GM06990 (cell line): Measurements from ENCODE around the gene PACSIN1.

Source experiments
- DNase-seq: peaks from one replicate; pipeline ENCODE4 v3.0.0-alpha.2; 2011; ENCODE audit not compliant: insufficient read length; ENCODE audit errors: extremely low read depth
- H3K27me3 ChIP-seq: replicated peaks from 2 replicates; pipeline ENCODE4 v1.6.0; 2011; ENCODE audit warnings: low read length; ENCODE audit not compliant: control insufficient read depth, insufficient read depth
- H3K36me3 ChIP-seq: 2 replicates; pipeline ENCODE4 v1.5.1; 2011; ENCODE audit warnings: low read length; ENCODE audit not compliant: control insufficient read depth, insufficient read depth
- H3K4me3 ChIP-seq: replicated peaks from 2 replicates; pipeline ENCODE4 v1.5.1; 2011; ENCODE audit warnings: low read depth, mild to moderate bottlenecking, control low read depth, low read length
- TF ChIP-seq, protein P1 (sequence below): IDR thresholded peaks from 2 replicates; pipeline ENCODE4 v1.5.1; 2011; ENCODE audit warnings: low read length, control low read depth, mild to moderate bottlenecking, inconsistent platforms; ENCODE audit not compliant: insufficient read depth, poor library complexity, severe bottlenecking

PACSIN1 gene

DNA sequence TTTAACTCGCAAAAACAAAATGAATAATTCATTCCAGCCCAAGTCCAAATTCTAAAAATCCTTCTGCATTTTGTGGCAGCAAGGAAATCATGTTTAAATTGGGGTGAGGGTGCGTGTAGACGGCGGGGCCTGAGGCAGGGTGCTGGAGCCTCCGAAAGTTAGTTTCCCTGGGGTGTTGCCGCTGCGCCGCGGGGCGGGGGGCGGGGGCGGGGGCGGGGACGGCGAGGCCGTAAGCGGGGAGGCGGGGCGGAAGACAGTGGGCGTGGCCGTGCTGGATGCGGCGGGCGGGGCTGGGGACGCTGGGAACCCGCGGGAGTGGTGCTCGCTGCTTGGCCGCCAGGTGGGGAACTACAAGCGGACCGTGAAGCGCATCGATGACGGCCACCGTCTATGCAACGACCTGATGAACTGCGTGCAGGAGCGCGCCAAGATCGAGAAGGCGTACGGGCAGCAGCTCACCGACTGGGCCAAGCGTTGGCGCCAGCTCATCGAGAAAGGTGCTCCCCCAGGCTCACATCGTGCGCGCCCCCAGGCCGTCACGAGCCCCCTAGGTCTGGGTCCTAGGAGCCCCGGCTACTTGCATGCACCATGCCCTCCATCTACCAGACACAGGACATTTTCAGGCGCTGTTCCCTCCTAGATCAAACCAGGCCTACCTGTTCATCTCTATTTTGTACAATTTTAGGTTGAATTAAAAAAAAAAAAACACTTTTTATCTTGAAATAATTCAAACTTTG lies 61.3 kb downstream of the PACSIN1 start:
- TF ChIP-seq, protein P1, sequence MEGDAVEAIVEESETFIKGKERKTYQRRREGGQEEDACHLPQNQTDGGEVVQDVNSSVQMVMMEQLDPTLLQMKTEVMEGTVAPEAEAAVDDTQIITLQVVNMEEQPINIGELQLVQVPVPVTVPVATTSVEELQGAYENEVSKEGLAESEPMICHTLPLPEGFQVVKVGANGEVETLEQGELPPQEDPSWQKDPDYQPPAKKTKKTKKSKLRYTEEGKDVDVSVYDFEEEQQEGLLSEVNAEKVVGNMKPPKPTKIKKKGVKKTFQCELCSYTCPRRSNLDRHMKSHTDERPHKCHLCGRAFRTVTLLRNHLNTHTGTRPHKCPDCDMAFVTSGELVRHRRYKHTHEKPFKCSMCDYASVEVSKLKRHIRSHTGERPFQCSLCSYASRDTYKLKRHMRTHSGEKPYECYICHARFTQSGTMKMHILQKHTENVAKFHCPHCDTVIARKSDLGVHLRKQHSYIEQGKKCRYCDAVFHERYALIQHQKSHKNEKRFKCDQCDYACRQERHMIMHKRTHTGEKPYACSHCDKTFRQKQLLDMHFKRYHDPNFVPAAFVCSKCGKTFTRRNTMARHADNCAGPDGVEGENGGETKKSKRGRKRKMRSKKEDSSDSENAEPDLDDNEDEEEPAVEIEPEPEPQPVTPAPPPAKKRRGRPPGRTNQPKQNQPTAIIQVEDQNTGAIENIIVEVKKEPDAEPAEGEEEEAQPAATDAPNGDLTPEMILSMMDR: peak; percentile 72
- DNase-seq: peak; percentile 89
- Histone ChIP-seq H3K4me3 (no peak overlapping the region; the same call in none of the 2 replicates), H3K27me3 (no peaks in the 10 kb centered on the region; the same call in 1 of the 2 replicates), H3K36me3 (no peaks in the 10 kb centered on the region)

DNA sequence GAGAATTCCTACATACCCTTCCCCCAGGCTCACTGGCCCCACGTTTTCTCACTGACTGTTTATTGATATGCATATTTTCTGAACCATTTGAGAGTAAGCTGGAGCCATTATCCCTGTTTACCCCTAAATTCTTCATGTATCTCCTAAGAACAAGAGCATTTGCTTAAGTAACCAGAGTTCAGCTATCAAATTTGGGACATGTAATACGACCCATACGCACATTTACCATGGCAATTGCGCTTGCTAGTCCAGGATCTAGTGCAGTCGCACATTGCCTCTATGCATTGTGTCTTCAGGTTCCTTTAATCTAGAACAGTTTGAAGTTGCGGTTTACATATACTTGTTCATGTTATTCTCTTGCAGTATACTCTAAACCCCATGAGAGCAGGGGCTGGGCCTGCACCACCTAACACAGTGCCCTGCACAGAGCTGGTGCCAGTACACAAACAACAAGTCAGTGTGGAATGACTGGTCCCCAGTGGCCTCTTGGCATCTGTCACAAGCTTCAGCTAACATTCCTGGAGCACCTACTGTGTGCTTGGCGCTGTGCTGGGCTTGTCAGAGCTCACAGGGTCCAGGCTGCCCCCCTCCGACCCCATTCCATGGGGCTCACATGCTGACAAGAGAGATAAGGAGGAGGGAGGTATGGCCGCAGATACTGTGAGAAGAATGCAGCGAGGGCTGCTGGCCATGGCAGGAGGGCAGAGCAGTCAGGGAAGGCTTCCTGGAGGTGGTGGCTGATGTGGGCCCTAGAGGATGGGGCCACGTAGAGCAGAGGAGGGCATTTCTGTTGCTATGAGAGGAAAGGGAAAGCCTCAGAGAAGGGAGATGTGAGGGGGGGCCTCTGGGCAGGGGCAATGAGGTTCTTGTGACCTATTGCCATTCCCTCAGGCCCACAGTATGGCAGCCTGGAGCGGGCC lies 62.1 kb downstream of the PACSIN1 start:
- no peak for DNase-seq
- Histone ChIP-seq H3K27me3 (no peaks in the 10 kb centered on the region; the same call in 1 of the 2 replicates), H3K4me3 (no peak overlapping the region)

DNA sequence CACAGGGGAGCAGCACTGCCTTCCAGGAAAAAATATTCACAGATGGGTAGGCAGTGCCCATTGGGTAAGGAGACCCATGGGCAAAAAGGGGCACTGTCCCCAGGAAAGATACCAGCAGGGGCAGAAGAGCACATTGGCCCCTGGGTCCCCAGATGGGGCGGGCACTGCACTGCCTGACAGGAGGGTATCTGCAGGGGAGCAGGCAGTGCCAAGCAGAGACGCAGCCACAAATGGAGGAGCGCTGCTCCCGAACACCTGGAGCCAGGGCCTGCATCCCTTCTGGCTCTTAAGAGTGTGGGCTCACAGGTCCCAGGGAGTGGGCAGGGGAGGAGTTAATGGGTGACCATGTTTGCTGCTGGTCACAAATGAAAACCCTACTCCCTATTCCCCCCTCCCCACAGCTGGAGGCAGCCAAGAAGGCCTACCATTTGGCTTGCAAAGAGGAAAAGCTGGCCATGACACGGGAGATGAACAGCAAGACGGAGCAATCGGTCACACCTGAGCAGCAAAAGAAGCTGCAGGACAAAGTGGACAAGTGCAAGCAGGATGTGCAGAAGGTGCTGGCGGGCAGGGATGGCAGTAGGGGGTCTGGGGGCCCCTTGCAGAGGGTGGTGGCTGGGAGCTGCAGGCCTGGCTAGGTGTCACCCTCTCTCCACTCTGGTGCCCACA lies 63.3 kb downstream of the PACSIN1 start:
- Histone ChIP-seq H3K4me3 (no peak overlapping the region), H3K27me3 (no peaks in the 10 kb centered on the region; the same call in none of the 2 replicates), H3K36me3 (no peaks in the 10 kb centered on the region)
- TF ChIP-seq, protein P1: no peak
- no peak for DNase-seq

More for the DNA sequence above, 62.1 kb downstream of the PACSIN1 start:
- no peaks in the 10 kb centered on the region for H3K36me3 ChIP-seq
- TF ChIP-seq, protein P1: no peak

DNA sequence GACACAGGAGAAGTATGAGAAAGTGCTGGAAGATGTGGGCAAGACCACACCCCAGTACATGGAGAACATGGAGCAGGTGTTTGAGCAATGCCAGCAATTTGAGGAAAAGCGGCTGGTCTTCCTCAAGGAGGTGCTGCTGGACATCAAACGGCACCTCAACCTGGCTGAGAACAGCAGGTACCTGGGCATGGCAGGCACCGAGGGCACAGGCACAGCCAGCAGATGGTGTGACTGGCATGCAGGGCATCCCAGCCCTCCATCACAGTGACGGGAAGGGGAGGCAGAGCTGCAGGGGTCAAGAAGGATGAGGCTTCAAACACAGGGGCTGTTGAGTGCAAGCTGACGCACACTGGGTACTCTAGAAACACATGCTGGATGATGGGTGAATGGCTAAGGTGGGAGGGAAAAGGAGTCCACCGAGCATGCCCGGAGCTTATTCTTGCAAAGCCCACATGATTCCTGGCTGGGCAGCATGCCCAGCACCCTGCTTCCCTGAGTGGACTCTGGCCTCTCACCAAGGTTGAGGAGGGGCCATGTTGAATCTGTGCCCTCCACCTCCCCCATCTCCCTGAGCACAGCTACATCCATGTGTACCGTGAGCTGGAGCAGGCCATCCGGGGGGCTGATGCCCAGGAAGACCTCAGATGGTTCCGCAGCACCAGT lies 63.9 kb downstream of the PACSIN1 start:
- no peak overlapping the region for H3K4me3 ChIP-seq
- TF ChIP-seq, protein P1: no peak
- H3K36me3 ChIP-seq: no peaks in the 10 kb centered on the region
- H3K27me3 ChIP-seq: no peaks in the 10 kb centered on the region; the same call in none of the 2 replicates
- DNase-seq: no peak

DNA sequence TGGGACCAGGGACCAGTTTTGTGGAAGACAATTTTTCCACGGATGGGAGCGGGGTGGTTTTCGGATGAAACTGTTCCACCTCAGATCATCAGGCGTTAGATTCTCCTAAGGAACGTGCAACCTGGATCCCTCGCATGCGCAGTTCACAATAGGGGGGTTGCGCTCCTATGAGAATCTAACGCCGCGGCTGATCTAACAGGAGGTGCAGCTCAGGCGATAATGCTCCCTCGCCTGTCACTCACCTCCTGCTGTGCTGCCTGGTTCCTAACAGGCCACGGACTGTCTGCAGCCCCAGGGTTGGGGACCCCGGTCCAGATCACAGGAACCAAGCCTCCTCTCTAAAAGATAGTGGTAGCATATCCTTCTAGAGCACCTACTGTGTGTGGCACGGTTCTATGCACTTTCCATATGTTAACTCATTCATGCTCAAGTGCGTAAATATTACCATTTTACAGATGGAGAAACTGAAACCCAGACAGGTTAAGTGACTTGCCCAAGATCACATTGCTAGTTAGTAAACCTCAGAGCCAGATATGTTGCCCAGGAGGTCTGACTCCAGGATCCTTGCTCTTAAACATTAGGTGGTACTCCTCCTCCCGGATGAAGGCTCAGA lies 65.0 kb downstream of the PACSIN1 start:
- Histone ChIP-seq H3K27me3 (no peaks in the 10 kb centered on the region; the same call in none of the 2 replicates), H3K36me3 (no peaks in the 10 kb centered on the region), H3K4me3 (no peak overlapping the region)
- TF ChIP-seq, protein P1: no peak
- DNase-seq: no peak
